HG03575 (cell line): Measurements from ENCODE around the gene CLCA4.
"Not testable (repeated sequence)": the region's sequence is repeated elsewhere in the genome, so short reads cannot be mapped to it uniquely, and the experiment has no call there.

ENCODE experiments used
- ATAC-seq: cut with Tn5 transposase; IDR thresholded peaks from one replicate; pipeline ENCODE4 v1.9.1; 2021; ENCODE audit not compliant: unreplicated experiment, insufficient number of reproducible peaks, low FRiP score; ENCODE audit errors: extremely low read depth

The CLCA4 gene, protein sequence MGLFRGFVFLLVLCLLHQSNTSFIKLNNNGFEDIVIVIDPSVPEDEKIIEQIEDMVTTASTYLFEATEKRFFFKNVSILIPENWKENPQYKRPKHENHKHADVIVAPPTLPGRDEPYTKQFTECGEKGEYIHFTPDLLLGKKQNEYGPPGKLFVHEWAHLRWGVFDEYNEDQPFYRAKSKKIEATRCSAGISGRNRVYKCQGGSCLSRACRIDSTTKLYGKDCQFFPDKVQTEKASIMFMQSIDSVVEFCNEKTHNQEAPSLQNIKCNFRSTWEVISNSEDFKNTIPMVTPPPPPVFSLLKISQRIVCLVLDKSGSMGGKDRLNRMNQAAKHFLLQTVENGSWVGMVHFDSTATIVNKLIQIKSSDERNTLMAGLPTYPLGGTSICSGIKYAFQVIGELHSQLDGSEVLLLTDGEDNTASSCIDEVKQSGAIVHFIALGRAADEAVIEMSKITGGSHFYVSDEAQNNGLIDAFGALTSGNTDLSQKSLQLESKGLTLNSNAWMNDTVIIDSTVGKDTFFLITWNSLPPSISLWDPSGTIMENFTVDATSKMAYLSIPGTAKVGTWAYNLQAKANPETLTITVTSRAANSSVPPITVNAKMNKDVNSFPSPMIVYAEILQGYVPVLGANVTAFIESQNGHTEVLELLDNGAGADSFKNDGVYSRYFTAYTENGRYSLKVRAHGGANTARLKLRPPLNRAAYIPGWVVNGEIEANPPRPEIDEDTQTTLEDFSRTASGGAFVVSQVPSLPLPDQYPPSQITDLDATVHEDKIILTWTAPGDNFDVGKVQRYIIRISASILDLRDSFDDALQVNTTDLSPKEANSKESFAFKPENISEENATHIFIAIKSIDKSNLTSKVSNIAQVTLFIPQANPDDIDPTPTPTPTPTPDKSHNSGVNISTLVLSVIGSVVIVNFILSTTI

DNA sequence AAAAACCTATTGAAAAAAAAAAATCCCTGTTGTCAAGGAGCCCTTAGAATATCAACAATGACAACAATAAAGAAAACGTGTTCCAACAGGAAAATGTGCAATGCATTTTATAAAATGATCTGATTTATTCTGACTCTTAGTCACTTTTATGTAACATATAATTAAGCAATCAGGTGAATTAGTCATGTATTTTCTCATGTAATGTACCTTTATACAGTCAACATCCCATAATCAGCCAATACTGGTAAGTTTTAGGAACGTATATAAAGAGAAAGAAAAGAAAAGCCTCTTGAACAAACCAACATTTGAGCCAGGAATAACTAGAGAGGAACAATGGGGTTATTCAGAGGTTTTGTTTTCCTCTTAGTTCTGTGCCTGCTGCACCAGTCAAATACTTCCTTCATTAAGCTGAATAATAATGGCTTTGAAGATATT is at the start of gene CLCA4:
TSS of gene CLCA4 (plus strand) at position 292 of the 435 bp plus-strand sequence. CDS start at position 334, 42 bp downstream.
- no peak for ATAC-seq

DNA sequence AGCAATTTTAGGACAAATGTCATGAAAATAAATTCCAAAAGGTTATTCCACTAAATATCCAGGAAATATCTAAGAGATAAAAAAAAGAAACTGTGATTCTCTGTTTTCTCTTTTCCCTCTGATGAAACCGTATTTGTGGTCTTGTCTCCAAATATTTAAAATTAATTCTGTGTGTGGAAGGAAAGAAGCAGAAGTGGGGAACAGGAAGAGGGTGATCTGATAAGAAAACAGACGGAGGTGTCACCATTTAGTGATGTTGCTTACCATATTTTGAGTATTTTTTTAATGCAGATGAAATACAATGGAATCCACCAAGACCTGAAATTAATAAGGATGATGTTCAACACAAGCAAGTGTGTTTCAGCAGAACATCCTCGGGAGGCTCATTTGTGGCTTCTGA is 48.6 kb upstream of the CLCA4 start:
- no peak for ATAC-seq

DNA sequence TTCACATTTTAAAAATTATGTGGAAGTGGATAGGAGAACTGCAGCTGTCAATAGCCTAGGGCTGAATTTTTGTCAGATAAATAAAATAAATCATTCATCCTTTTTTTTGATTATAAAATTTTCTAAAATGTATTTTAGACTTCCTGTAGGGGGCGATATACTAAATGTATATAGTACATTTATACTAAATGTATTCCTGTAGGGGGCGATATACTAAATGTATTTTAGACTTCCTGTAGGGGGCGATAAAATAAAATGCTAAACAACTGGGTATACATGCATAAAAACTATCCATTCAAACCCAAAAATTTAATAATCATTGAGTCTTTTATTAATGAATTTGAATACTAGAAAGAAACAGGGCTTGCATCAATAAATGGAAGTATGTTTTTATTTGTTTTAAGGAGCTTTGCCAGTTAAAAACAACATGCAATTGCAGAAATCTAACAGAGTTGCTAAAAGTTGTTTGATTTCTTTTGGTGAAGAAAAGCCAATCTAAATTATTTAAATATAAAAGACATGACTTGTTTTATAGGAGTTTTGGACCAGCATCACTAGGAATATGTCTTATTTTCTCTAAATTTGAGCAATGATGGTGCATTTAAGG is 46.8 kb upstream of the CLCA4 start:
- no peak for ATAC-seq

DNA sequence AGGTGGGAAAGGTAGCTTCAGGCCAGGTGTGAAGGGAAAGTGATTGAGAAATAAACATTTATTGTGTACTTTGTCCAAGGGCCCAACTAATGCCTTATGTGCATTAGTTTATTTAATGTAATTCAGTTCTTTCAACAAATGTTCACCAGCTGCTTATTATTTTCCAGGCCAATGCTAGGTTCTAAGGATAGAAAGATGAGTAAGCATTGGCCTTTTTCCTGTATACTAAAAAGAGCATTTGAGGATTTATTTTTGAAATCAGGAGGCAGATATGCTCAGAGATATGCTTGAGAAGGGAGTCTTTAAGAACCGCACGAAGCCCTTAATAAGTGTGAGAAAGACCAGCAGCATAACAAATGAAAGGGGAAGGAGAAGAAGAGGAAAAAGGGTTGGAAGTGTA is 46.2 kb upstream of the CLCA4 start:
- no peak for ATAC-seq

DNA sequence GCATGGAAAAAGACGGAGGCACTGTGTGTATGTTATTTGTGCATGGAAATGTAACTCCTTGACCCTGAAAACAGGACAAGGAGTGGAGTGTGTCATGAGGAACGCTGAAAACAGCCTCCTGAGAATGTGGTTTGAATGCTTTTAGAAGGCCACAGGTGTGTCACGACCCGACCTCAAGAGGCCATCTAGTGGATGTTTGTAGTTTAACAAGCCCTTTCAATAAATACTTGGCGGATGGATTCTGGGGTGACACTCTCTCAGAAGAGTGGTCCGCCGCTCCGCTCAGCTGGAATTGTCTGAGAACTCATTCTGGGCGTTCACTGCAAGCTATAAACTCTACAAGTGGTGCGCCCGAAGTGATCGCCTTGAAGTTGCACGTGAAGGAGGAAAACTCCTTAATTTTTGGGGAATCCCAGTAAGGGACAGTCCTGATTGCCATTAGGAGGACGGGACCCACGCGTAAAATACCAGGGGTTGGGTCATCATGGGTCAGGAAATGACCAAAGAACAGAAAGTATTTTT is 44.7 kb upstream of the CLCA4 start:
- ATAC-seq, result not testable (repeated sequence)

DNA sequence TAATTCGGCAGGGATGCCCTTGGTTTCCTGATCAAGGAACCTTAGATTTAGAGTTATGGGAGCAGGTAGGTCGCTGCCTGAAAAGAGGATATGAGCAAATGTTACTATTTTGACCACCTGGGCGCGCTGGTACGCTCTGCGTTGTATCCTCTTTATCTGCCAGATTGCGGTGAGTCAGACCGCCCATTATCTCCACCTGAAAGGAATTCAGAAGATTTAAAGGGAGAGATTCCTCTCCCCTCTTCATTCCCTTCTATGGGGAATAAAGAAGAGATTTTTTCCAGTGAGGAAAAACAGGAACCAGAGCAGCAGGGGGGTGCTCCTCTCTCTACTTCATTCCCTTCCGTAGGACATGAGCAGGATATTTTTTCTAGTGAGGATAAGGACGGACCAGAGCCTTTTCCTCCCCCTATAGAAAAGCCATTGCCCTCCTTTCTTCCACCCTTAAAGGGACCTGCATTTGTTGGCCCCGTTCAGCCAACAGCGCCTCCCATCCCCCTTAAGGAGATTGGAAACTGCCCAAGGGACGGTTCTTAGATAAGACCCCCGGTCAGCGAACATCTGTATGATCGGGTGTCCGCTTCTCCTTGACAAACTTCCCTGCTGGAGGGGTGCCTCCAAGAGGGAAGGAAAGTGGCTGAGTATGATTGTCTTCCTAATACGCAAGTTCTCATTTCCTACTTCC is 44.0 kb upstream of the CLCA4 start:
- ATAC-seq, result no peak

DNA sequence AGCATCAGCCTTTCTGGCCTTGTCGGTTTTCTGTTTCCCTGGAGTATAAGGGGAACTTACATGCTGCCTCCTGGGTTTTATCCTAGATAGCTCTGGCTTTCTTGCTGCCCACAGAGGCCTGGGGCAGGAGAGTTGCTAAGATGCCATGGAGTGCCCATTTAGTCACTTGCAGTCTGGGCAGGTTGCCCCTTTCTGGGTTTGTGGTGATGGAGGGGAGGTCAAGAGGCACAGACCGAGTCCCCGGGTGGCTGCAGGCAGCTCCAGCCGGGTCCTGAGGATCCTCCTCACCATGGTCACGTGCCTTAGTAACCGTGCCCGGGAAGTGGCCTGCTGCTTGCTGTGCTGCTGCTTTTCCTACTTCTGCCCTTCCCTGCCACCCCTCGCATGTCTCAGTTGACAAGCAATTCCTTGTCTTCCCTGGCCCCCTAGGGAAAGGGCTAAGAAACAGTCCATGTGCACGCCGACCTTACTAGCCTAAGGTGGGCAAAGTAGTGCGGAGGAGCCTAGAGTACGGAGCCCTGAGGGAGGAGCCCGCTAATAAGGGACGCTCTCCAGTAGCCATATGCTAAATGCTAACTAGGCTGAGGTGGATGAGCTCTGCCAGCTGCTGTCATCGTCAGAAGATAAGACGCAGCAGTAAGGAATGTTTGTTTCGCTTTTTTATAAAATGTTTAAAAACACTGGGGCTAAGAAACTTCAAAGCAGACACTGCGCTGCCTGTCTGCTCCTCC is 43.3 kb upstream of the CLCA4 start:
- ATAC-seq, result no peak

DNA sequence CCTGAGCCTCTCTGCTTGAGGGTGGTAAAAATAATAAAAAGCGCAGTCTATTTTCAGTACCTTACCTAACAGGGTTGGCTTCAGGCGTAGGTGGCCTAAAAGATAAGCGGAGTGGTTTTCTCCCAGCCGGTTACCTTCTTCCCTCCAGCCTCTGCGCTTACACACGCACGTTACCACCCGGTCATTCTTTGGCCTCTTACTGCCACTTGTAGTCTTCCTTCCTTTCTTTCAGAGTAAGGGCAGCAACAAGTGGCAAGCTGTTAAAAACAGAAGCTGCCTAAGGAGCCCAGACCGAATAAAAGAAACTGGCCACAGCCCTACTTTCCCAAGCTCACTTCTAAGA is 42.8 kb upstream of the CLCA4 start:
- ATAC-seq, result no peak

DNA sequence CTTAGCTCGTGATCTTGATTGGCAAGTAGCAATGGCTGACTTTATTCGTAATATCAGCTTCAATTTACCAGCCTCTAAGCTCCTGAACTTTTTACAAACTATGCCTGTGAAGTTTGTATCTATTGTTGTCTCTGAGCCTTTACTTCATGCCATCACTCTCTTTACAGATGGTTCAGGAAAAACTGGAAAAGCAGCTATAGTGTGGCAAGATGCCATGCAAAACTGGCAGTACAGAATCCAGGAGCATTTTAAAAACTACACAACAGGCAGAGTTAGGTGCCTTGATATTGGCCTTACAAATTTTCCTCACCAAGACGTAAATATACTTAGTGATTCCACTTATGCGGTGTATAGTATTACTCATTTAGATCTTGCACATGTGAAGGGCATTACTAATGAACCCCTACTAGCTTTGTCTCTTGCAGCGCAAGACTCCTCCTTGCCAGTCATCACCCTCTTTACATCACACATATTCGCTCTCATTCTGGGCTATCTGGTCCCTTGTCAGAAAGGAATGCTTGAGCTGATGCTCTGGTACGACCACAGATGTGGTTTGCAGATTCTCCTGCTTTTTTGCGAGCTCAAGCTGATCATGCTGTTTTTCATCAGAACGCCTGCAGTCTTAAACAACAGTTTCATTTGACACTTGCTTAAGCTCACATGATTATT is 41.8 kb upstream of the CLCA4 start:
- no peak for ATAC-seq

DNA sequence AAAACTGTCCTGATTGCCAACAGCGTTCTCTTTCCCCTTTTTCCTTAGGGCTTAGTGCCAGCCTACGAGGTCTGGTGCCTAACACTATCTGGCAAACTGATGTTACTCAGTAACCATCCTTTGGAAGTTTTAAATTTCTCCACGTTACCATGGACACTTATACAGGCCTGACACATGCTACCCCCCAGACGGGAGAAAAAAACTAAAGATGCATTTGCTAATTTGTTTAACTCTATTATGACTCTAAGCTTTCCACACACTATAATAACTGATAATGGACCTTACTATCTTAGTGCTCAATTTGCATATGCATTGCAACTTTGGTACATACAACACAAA is 41.3 kb upstream of the CLCA4 start:
- no peak for ATAC-seq

DNA sequence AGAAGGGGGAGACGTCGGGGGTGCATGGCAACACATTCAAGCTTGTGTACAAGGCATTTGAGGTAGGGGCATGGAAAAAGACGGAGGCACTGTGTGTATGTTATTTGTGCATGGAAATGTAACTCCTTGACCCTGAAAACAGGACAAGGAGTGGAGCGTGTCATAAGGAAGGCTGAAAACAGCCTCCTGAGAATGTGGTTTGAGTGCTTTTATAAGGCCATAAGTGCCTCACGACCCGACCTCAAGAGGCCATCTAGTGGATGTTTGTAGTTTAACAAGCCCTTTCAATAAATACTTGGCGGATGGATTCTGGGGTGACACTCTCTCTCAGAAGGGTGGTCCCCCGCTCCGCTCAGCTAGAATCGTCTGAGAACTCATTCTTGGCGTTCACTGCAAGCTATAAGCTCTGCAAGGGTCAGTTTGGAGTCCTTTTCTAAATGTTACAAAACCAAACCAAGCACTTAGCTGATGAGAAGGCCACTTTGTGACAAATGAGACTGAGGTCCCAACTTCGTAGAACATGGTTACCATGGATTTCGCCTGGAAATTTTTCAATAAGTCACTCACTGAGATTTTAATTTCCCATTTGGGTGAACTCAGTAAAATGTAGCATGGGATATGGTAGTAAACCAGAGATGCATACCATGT is 38.8 kb upstream of the CLCA4 start:
- ATAC-seq, result no peak

DNA sequence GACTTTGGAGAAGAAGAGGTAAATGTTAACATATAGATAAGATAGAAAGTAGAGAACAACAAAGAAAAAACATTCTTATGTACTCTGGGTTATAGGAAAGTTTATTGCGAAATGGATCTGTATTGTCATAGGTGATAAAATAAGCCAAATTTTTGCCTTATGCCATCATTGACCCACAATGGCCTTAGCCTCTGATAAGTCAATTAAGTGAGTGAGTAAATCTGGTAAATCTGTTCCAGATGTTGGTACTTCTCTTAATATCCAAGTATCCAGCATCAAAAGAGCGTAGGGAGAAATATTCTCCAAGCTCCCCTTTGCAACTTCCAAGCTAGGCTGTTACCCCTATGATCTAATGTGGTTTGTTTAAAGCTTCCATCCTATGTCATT is 38.3 kb upstream of the CLCA4 start:
- ATAC-seq, result no peak

DNA sequence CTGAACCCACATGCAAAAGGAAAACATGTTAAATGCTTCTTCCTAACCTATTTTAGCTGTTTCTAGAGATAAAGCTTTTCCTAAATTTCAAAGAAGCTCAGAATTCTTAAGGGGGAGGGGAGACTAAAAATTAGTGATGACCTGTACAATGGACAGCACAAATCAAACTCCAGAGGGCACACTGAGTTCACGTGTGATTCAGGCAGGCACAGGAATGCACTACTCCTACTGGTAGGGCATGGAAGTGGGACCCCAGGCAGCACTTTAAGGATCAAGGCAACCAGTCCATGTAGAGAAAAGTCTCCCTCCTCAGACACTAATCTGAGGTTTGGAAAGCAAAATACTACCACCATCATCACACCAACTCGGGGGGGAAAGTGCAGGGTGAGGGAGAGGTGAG is 31.3 kb upstream of the CLCA4 start:
- no peak for ATAC-seq

DNA sequence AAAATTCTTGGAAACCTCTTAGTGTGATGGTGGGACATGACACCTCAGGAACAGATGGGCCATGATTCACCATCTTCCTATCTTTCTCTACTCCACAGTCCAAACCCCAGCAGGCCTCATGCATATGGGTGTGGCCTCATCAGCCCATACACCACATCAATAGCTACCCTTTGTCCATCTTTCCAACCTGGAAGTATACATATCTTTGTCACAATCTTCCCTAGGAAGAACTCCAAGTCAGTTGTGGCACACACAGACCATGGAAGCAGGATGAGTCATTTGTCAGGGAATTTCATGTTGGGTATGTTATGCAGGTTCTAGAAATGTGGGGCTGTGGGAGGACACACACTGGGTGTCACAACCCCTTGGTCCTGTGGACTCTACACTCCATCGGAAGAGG is 30.5 kb upstream of the CLCA4 start:
- ATAC-seq, result no peak

DNA sequence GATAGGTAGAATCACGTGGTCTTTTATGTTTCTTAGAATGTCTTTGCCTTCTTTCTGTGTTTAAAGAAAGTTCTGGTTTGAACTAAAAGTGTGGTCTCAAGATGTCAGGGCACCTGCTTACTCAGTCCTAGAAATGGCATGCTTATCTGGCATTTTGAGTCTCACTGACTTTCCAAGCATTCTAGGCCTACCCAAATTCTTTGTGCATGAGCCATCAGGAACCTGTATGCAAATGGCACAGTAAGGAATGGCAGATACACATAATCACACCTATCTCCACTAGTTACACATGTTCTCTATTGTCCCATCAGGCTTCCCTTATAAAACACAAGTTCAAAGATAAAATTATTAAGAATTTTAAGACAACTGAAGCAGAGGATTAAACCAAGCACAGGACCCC is 29.5 kb upstream of the CLCA4 start:
- ATAC-seq, result no peak

DNA sequence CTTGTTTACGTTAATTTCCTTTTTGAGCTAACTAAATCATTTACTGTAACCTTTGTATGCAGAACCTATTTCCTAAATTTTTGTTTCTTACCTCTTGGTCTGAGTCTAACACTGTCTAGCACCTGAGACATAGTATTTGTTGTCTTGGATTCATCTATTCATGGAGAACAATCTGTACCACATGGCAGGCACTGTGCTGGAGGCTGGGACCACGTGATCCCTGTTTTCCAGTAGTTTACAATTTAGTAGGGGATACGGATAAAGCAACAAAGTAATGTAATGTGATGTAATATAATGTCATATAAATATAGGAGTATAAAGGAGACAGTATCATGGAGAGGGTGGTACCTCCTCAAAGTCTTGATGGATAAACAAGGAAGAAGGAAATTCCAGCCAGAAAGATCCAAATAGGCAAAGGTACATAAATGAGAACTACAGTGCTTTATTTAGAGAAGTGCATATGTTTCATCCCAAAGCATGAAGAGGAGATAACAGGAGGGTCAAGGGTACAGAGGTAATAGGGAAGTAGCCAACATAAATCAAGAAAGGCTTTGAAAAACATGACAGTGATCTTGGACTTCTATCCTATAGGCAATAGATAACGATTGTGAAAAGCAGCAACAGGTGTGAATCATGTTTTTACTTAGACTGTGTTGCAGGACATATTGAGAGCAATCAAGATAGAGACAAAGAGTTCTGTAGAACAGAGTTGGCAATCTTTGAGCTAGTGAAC is 25.9 kb upstream of the CLCA4 start:
- ATAC-seq, result no peak

DNA sequence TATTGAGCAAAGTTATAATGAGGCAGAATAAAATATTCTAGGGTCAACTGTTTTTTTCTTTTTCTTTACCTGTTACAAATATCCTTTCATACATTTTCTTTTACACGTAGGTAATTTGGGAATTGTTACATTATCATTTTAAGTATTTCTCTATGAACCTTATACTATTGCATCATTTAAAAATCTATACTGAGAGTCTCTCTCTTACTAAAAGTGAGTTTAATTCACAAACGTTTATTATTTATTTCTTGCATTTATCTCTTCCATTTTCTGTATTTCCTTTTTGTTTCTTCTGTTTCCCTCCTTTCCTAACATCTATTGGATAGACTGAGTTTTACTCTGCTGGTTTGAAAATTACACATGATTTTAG is 25.4 kb upstream of the CLCA4 start:
- no peak for ATAC-seq
